GM18526 (cell line): ENCODE measurements around the gene SCGB1D2.

ENCODE experiments used
- POLR2A ChIP-seq: IDR thresholded peaks from 3 replicates; pipeline ENCODE4 v1.6.1; 2011; ENCODE audit not compliant: insufficient read length; ENCODE audit errors: extremely low read depth

The SCGB1D2 gene

GRCh38 chr11:62256281-62256680, 14.2 kb downstream of the SCGB1D2 start:
- TF ChIP-seq POLR2A = no peak

DNA sequence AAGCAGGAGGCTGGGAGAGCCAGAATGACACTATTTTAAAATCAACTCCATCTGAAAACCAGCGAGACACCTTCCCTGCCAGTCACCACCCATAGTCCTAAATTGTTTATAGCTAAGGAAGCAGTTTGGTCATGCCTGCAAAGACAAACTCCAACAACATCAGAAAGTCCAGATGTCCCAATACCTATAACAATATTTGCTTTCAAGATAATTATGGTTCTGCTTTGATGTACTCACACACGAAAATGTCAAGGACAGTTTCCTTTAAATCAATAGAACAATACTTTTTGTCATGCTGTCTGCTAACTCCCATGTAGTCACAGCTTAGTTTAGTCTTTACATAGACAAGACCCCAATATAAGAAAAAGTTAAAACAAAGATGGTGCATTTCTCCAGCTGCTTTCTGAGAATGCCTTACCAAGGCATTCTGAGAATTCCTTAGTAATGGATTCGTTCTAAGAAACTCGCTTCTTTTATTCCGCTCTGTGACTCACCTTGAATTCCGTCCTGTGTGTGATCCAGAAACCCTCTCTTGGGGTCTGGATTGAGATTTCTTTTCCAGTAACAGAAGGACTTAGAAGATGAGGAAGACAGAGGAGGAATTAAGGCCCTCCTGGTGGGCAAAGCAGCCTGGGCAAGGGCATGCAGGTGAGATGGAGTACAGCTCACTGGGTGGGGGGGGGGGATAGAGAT, 18.4 kb downstream of the SCGB1D2 start:
- TF ChIP-seq POLR2A = no peak

DNA sequence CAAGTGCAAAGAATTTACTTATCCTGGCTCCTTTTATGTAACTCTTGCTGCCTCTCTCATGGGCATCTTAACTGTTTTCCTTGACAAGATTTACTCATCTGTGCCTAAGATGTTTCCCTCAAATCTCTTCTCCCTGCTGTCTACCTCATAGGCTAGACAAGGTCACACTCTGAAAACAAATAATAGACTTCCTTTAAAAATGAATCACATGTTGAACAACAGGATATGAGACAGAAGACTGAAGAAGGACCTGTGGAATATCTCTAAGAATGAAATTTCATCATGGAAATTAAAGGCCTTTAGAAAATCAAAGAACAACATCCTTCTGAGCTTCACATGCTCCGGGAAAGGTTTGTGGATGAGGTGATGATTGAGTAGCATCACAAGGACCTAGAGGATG, 22.0 kb downstream of the SCGB1D2 start:
- no peak for TF ChIP-seq POLR2A

- TF ChIP-seq POLR2A = no peak
These were observed 24.5 kb downstream of the SCGB1D2 start for GRCh38 chr11:62266558-62266957.

- TF ChIP-seq POLR2A = no peak
These were observed 25.0 kb downstream of the SCGB1D2 start for GRCh38 chr11:62267050-62267449.

DNA sequence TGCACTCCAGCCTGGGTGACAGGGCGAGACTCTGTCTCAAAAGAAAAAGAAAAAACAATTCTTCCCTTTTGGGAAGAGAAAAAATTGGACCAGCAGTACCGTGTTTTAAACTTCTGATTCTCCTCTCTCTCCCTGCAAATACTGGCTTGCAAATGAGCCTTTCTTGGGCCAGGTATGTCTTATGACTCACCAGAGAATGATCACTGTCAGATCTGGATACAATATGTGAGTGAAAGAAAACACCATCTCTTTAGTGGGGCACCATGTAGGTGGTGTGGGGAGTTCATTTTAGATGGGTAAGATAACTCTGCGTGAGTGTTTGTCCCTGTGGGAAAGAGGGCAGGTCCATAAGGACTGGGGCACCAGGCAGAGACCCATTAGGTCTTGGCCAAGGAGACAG, 25.5 kb downstream of the SCGB1D2 start:
- TF ChIP-seq POLR2A = no peak

- no peak for TF ChIP-seq POLR2A
These were observed 27.7 kb downstream of the SCGB1D2 start, which contains the start of gene SCGB2A2 for GRCh38 chr11:62269654-62270278. TSS of gene SCGB2A2 (plus strand) at chr11:62270158. CDS start at chr11:62270217, 59 bp downstream.

DNA sequence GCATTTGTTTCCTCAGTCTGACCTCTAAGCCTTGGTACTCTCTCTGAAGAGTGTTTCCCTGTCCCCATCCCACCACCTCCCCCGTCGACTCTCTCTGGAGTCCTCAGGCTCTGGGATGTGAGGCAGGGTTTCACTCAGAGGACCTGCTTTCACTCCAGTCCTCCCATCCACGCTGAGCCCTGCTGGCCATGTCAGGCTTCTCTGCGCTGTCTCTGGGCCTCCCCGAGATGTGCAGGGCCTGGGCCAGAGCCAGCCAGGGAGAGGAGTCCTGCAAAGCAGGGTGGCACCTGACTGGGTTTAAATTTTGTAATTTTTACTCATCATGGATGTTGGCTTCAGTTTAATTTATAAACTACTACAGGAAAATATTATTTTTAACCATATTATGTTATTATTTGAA, 31.2 kb downstream of the SCGB1D2 start:
- no peak for TF ChIP-seq POLR2A

DNA sequence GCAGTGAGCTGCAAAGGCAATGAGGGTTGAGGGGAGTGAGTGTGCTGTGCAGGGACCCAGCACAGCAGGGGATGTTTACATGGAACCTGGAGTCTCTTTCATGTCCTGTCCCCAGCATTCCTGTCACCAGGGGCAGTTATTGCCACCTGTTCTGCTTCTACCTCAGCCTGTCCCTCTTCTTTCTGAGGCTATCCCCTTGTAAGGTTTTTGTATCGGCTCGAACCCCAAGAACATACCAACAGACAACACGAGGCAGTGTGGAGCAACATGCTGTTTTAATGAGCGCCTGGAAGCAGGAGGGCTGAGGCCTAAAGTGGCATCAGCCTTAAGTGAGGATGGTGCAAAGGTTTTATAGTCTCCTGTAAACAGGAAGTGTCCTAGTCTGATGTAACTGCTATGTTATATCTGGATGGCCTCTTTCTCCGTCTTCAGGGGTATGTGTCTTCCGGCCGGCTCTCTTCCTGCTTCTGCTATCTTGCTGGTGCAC, 31.8 kb downstream of the SCGB1D2 start:
- no peak for TF ChIP-seq POLR2A

DNA sequence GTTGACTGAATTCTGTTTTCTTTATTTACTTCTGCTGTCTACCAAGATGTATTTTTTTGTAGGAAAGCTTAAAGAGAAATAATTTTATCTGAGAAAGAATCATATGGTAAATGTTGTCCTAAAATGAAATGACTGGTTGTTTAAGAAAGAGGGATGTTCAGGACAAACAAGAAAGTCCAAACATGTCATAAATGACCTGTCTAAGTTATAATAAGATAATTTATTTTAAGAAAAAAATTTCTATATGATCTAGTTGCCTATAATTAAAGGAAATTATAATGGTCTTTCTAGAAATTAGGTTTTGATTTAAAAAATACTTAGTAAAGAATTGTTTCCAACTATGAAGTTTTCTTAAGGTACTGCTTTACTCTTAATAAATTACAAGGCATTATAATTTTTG, 38.4 kb downstream of the SCGB1D2 start:
- no peak for TF ChIP-seq POLR2A
